HCT116 (cell line): ENCODE data around the gene ZFR. TPM values are rescaled to one million over a fixed set of nuclear protein-coding genes. Genes with fewer than 3 reads are reported as not detected.
"Not testable (repeated sequence)": the region's sequence is repeated elsewhere in the genome, so short reads cannot be mapped to it uniquely, and the experiment has no call there.

Experiments
- ATAC-seq: fragments of 200-7000 bp; cut with Tn5 transposase; 2 replicates; pipeline ENCODE4 v1.9.1; 2020; ENCODE audit warnings: mild to moderate bottlenecking, moderate library complexity
- BruUV-seq: library from RNA; stranded (reverse); fragments of 400-500 nt; replicated peaks from 2 replicates; lab custom pipeline; 2021; lab: Mats Ljungman, UMichigan
- CTCF ChIA-PET: fragments of 300-600 bp; sonication (Branson Sonifier 250); formaldehyde crosslinking; loops from one replicate; lab custom pipeline; 2021; ENCODE audit warnings: antibody characterized with exemption; lab: Charles Lee
- POLR2A ChIA-PET: fragments of 300-600, 350-600 bp; sonication (Branson Sonifier 250); formaldehyde crosslinking; loops from one replicate; lab custom pipeline; 2021; ENCODE audit warnings: antibody characterized with exemption; lab: Charles Lee
- RAD21 ChIA-PET, 2 experiments: fragments of 300-600 bp; sonication (Branson Sonifier 250); formaldehyde crosslinking; loops; one replicate each; lab custom pipeline; 2023; ENCODE audit warnings: low total read pairs in 2 of 2; ENCODE audit not compliant: uncharacterized antibody in 2 of 2, unreplicated experiment in 2 of 2, low non-redundant PET in 1 of 2; lab: Charles Lee
- DNase-seq: peaks from one replicate; pipeline ENCODE4 v3.0.0-alpha.2; 2010; ENCODE audit warnings: low read depth, low spot score
- H2AFZ ChIP-seq: fragments of 200-600 bp; shearing (Covaris generic), sonication (generic); 2 replicates; pipeline ENCODE4 v1.6.1; 2017; ENCODE audit warnings: low read depth, mixed run types, mixed read lengths, antibody characterized with exemption, low read length; ENCODE audit not compliant: poor library complexity, severe bottlenecking
- H3K27ac ChIP-seq: 2 replicates; pipeline ENCODE4 v1.5.1; 2012; ENCODE audit warnings: low read depth, low read length
- H3K27me3 ChIP-seq: fragments of 200-600 bp; sonication (generic); 2 replicates; pipeline ENCODE4 v1.6.1; 2016; ENCODE audit warnings: mixed run types, low read length, mixed read lengths; ENCODE audit not compliant: insufficient read depth
- H3K36me3 ChIP-seq, 2 experiments: fragments of 200-500 bp in 1 of 2; fragments of 200-600 bp in 1 of 2; sonication (Bioruptor generic) in 1 of 2; sonication (generic) in 1 of 2; 2 replicates each; pipeline versions ENCODE4 v1.5.1 to v1.6.1; 2014 to 2016; ENCODE audit warnings: low read length in 2 of 2, inconsistent platforms in 1 of 2, mixed read lengths in 1 of 2, mixed run types in 1 of 2; ENCODE audit not compliant: insufficient read depth in 2 of 2, control insufficient read depth in 1 of 2
- H3K4me1 ChIP-seq, 2 experiments: fragments of 200-600 bp in 1 of 2; sonication (generic) in 1 of 2; 2 replicates each; pipeline versions ENCODE4 v1.5.1 to v1.6.1; 2012 to 2017; ENCODE audit warnings: low read length in 2 of 2, inconsistent platforms in 1 of 2, mild to moderate bottlenecking in 1 of 2, mixed read lengths in 1 of 2, mixed run types in 1 of 2, moderate library complexity in 1 of 2; ENCODE audit not compliant: insufficient read depth in 2 of 2, control insufficient read depth in 1 of 2
- H3K4me2 ChIP-seq: fragments of 200-600 bp; sonication (generic); 2 replicates; pipeline ENCODE4 v1.6.1; 2017; ENCODE audit warnings: mixed run types, low read length, mixed read lengths
- H3K4me3 ChIP-seq, 2 experiments: fragments of 200-600 bp in 1 of 2; sonication (generic) in 1 of 2; replicated peaks in 1 of 2; 2 replicates each; pipeline ENCODE4 v1.5.1; 2011 to 2016; ENCODE audit warnings: low read length in 2 of 2, control low read depth in 1 of 2, low read depth in 1 of 2, mild to moderate bottlenecking in 1 of 2, mixed read lengths in 1 of 2, mixed run types in 1 of 2
- H3K79me2 ChIP-seq: fragments of 200-600 bp; sonication (generic); 2 replicates; pipeline ENCODE4 v1.6.1; 2017; ENCODE audit warnings: mild to moderate bottlenecking, mixed run types, low read length, moderate library complexity, mixed read lengths; ENCODE audit not compliant: insufficient read depth
- H3K9ac ChIP-seq: fragments of 200-600 bp; sonication (generic); 2 replicates; pipeline ENCODE4 v1.6.1; 2016; ENCODE audit warnings: low read length, mixed read lengths
- H3K9me2 ChIP-seq: fragments of 200-600 bp; sonication (generic), shearing (Covaris generic); 2 replicates; pipeline ENCODE4 v1.6.1; 2017; ENCODE audit warnings: mixed run types, mild to moderate bottlenecking, moderate library complexity; ENCODE audit not compliant: insufficient read depth
- H3K9me3 ChIP-seq, 2 experiments: fragments of 200-500 bp in 1 of 2; fragments of 200-600 bp in 1 of 2; sonication (Bioruptor generic) in 1 of 2; sonication (generic) in 1 of 2; 2 replicates each; pipeline ENCODE4 v1.6.1; 2014 to 2017; ENCODE audit warnings: low read length in 2 of 2, mixed read lengths in 2 of 2, inconsistent platforms in 1 of 2, low read depth in 1 of 2, mild to moderate bottlenecking in 1 of 2, mixed run types in 1 of 2, moderate library complexity in 1 of 2; ENCODE audit not compliant: control insufficient read depth in 1 of 2, insufficient read depth in 1 of 2
- H4K20me1 ChIP-seq: fragments of 200-600 bp; sonication (generic), shearing (Covaris generic); 2 replicates; pipeline ENCODE4 v1.6.1; 2017; ENCODE audit warnings: mixed run types, mild to moderate bottlenecking, moderate library complexity; ENCODE audit not compliant: insufficient read depth
- EGR1 ChIP-seq: IDR thresholded peaks from 2 replicates; pipeline ENCODE4 v1.6.1; 2012; ENCODE audit warnings: low read depth
- ELF1 ChIP-seq: IDR thresholded peaks from 2 replicates; pipeline ENCODE4 v1.6.1; 2012; ENCODE audit warnings: low read depth, borderline replicate concordance
- JUND ChIP-seq: IDR thresholded peaks from 2 replicates; pipeline ENCODE4 v1.6.1; 2012
- POLR2AphosphoS5 ChIP-seq: IDR thresholded peaks from 2 replicates; pipeline ENCODE4 v1.6.1; 2011; ENCODE audit warnings: mild to moderate bottlenecking, low read depth, low read length, moderate library complexity
- SP1 ChIP-seq: IDR thresholded peaks from 2 replicates; pipeline ENCODE4 v1.6.1; 2012; ENCODE audit warnings: low read depth
- ZNF274 ChIP-seq: fragments of 200-500 bp; sonication (Bioruptor generic); IDR thresholded peaks from 2 replicates; pipeline ENCODE4 v1.6.1; 2014; ENCODE audit warnings: mild to moderate bottlenecking, low read depth, low read length, inconsistent platforms
- intact Hi-C: fragments of 100-400 bp; cut with micrococcal nuclease; formaldehyde crosslinking; loops from 2 replicates; pipeline ENCODE4 v1.10.0; 2022
- total RNA-seq: library from RNA; stranded (reverse); gene quantifications from one replicate; pipeline ENCODE4 v1.2.1, GENCODE V29; 2021; ENCODE audit not compliant: unreplicated experiment
- TF ChIP-seq, protein P1 (sequence below): IDR thresholded peaks from 2 replicates; pipeline ENCODE4 v1.6.1; 2012; ENCODE audit warnings: low read depth

The ZFR gene
- total RNA-seq, 1 experiment from 2014 or later, result 65.7 TPM

DNA sequence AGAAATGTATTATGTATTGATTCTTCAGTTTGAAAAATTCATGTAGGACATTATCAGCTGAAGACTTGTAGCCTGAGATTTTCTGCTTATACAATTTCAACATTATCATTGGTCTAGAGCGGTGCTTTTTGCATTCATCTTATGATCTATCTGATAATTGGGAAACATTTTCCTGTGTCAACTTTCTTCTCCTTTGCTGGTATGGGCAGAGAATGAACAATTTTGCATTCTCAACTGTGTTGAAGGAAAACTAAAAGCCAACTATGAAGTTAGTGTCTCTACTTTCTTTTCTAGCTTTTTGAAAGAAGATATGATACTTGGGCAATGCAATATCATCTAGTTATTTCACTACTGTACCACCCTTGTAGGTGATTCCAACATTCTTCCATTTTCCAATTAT is 10.3 kb downstream of the ZFR start:
- DNase-seq (no peak), ATAC-seq (no peak)
- no TSS peak for BruUV-seq
- no peaks in the 10 kb centered on the region for H3K27me3 ChIP-seq
- intact Hi-C loops, result no loop called here
- no peak overlapping the region for H3K4me2 ChIP-seq
- H3K9me3 ChIP-seq, result no peaks in the 10 kb centered on the region
- H4K20me1 ChIP-seq, result peaks cover 26% of the 10 kb centered on the region
- H3K4me3 ChIP-seq, result no peak overlapping the region
- no peak overlapping the region for H3K9ac ChIP-seq
- ChIA-PET POLR2A (no interaction called here), CTCF (no interaction called here), RAD21 (no interaction called here)
- peaks cover 4 to 10% of the 10 kb centered on the region in 2 experiments; a peak in 2 of 4 replicates for H3K4me1 ChIP-seq
- peaks cover 99% of the 10 kb centered on the region for H3K79me2 ChIP-seq
- H3K9me2 ChIP-seq, result no peaks in the 10 kb centered on the region
- no peak overlapping the region for H2AFZ ChIP-seq
- TF ChIP-seq ZNF274 (no peak), POLR2AphosphoS5 (no peak)
- TF ChIP-seq, protein P1, sequence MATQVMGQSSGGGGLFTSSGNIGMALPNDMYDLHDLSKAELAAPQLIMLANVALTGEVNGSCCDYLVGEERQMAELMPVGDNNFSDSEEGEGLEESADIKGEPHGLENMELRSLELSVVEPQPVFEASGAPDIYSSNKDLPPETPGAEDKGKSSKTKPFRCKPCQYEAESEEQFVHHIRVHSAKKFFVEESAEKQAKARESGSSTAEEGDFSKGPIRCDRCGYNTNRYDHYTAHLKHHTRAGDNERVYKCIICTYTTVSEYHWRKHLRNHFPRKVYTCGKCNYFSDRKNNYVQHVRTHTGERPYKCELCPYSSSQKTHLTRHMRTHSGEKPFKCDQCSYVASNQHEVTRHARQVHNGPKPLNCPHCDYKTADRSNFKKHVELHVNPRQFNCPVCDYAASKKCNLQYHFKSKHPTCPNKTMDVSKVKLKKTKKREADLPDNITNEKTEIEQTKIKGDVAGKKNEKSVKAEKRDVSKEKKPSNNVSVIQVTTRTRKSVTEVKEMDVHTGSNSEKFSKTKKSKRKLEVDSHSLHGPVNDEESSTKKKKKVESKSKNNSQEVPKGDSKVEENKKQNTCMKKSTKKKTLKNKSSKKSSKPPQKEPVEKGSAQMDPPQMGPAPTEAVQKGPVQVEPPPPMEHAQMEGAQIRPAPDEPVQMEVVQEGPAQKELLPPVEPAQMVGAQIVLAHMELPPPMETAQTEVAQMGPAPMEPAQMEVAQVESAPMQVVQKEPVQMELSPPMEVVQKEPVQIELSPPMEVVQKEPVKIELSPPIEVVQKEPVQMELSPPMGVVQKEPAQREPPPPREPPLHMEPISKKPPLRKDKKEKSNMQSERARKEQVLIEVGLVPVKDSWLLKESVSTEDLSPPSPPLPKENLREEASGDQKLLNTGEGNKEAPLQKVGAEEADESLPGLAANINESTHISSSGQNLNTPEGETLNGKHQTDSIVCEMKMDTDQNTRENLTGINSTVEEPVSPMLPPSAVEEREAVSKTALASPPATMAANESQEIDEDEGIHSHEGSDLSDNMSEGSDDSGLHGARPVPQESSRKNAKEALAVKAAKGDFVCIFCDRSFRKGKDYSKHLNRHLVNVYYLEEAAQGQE, result no peak
- H3K36me3 ChIP-seq, result peaks cover 0 to 3% of the 10 kb centered on the region in 2 experiments; a peak in 1 of 4 replicates
- no peak overlapping the region for H3K27ac ChIP-seq

DNA sequence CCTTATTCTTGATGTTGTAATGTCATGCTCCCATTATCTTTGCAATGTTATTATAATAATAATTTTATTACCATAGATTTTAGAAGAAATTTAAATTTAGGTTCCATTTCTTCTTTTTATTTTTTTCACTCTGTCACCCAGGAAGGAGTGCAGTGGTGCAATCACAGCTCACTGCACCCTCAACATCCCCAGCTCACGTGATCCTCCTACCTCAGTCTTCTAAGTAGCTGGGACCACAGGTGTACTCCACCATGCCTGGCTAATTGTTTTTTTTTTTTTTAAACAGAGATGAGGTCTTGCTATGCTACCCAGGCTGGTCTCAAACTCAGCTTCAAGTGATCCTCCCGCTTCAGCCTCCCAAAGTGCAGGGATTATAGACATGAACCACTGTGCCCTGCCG is 11.9 kb downstream of the ZFR start:
- H3K9ac ChIP-seq, result no peak overlapping the region
- H4K20me1 ChIP-seq, result peaks cover 20% of the 10 kb centered on the region
- DNase-seq (no peak), ATAC-seq (no peak)
- POLR2A ChIA-PET, result no interaction called here
- H3K9me2 ChIP-seq, result no peaks in the 10 kb centered on the region
- BruUV-seq, result no TSS peak
- no peak overlapping the region for H3K4me2 ChIP-seq
- CTCF ChIA-PET, result no interaction called here
- intact Hi-C loops, result no loop called here
- RAD21 ChIA-PET, result no interaction called here
- H3K27me3 ChIP-seq, result no peaks in the 10 kb centered on the region
- H3K36me3 ChIP-seq, result peaks cover 2 to 8% of the 10 kb centered on the region in 2 experiments; a peak in 1 of 4 replicates
- peaks cover 3 to 4% of the 10 kb centered on the region in 2 experiments; a peak in 1 of 4 replicates for H3K4me1 ChIP-seq
- no peaks in the 10 kb centered on the region for H3K9me3 ChIP-seq
- peaks cover 98% of the 10 kb centered on the region for H3K79me2 ChIP-seq
- H3K27ac ChIP-seq, result no peak overlapping the region
- no peak overlapping the region for H2AFZ ChIP-seq
- TF ChIP-seq ELF1, result no peak
- no peak for TF ChIP-seq SP1
- no peak for TF ChIP-seq EGR1
- TF ChIP-seq JUND, result no peak
- H3K4me3 ChIP-seq, result no peak overlapping the region

DNA sequence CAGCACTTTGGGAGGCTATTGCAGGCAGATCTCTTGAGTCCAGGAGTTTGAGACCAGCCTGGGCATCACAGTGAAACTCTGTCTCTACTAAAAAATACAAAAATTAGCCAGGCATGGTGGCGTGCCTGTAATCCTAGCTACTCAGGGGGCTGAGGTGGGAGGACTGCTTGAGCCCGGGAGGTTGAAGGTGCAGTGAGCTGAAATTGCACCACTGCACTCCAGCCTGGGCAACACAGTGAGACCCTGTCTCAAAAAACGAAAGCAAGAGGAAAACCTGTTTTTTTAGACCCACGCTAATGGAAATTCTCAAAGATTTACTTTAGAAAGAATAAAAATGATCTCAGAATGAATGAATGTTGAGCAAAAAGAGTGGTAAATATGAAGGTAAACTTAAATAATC is 13.7 kb downstream of the ZFR start:
- intact Hi-C loops, H3K4me3 ChIP-seq, POLR2A ChIA-PET, H3K4me2 ChIP-seq, H3K9me3 ChIP-seq, H3K27me3 ChIP-seq, BruUV-seq, H3K9ac ChIP-seq, DNase-seq, H3K4me1 ChIP-seq, ATAC-seq, CTCF ChIA-PET, RAD21 ChIA-PET, H2AFZ ChIP-seq, H3K27ac ChIP-seq, H3K9me2 ChIP-seq: not testable (repeated sequence)
- H4K20me1 ChIP-seq, result peaks cover 12% of the 10 kb centered on the region
- peaks cover 2 to 11% of the 10 kb centered on the region in 2 experiments; a peak in 1 of 4 replicates for H3K36me3 ChIP-seq
- H3K79me2 ChIP-seq, result peaks cover 99% of the 10 kb centered on the region
